Liver (tissue), 3 donors: ENCODE results near the gene PDCD2L.
"Not testable (repeated sequence)": the region's sequence is repeated elsewhere in the genome, so short reads cannot be mapped to it uniquely, and the experiment has no call there.

Experiments
- ATF3 ChIP-seq: IDR thresholded peaks from 2 replicates; pipeline ENCODE4 v1.6.1; 2016; ENCODE audit warnings: antibody characterized with exemption
- CTCF ChIP-seq: fragments of 150-350 bp; IDR thresholded peaks from 2 replicates; pipeline ENCODE4 v1.5.1; 2017; ENCODE audit warnings: improper control_type of control experiment, low read depth, low read length; ENCODE audit not compliant: missing input control
- EGR1 ChIP-seq, 2 donors: IDR thresholded peaks; 2 replicates each; pipeline ENCODE4 v1.6.1; 2016 to 2018; ENCODE audit warnings: antibody characterized with exemption in 2 of 2, low read depth in 2 of 2
- FOXA1 ChIP-seq: IDR thresholded peaks from 2 replicates; pipeline ENCODE4 v1.6.1; 2016; ENCODE audit warnings: antibody characterized with exemption
- FOXA2 ChIP-seq: IDR thresholded peaks from 2 replicates; pipeline ENCODE4 v1.6.1; 2016; ENCODE audit warnings: antibody characterized with exemption
- GABPA ChIP-seq, 2 donors: IDR thresholded peaks in 1 of 2; conservative IDR thresholded peaks in 1 of 2; 2 replicates each; pipeline ENCODE4 v1.6.1; 2016; ENCODE audit warnings: antibody characterized with exemption in 2 of 2, mild to moderate bottlenecking in 1 of 2, moderate library complexity in 1 of 2
- HNF4G ChIP-seq: IDR thresholded peaks from 2 replicates; pipeline ENCODE4 v1.6.1; 2016; ENCODE audit warnings: antibody characterized with exemption
- JUND ChIP-seq, 2 donors: IDR thresholded peaks; 2 replicates each; pipeline ENCODE4 v1.6.1; 2016; ENCODE audit warnings: antibody characterized with exemption in 2 of 2
- MAX ChIP-seq: IDR thresholded peaks from 2 replicates; pipeline ENCODE4 v1.6.1; 2016; ENCODE audit warnings: antibody characterized with exemption
- REST ChIP-seq: IDR thresholded peaks from 2 replicates; pipeline ENCODE4 v1.6.1; 2016; ENCODE audit warnings: antibody characterized with exemption, mild to moderate bottlenecking
- RXRA ChIP-seq, 2 donors: IDR thresholded peaks; 2 replicates each; pipeline ENCODE4 v1.6.1; 2017 to 2018; ENCODE audit warnings: antibody characterized with exemption in 2 of 2, mild to moderate bottlenecking in 1 of 2
- SP1 ChIP-seq: IDR thresholded peaks from 2 replicates; pipeline ENCODE4 v1.6.1; 2018; ENCODE audit warnings: antibody characterized with exemption, mild to moderate bottlenecking
- YY1 ChIP-seq: IDR thresholded peaks from 2 replicates; pipeline ENCODE4 v1.6.1; 2016; ENCODE audit warnings: antibody characterized with exemption, mild to moderate bottlenecking
- ZBTB33 ChIP-seq: IDR thresholded peaks from 2 replicates; pipeline ENCODE4 v1.6.1; 2016; ENCODE audit warnings: antibody characterized with exemption
- donor health status: healthy.
- donor health status: healthy.

GRCh38 chr19:34469026-34469425, 64.8 kb downstream of the PDCD2L start:
- not testable (repeated sequence) for TF ChIP-seq FOXA2; ZBTB33; HNF4G; CTCF; JUND (IDR thresholded peaks at IDR 0.05); REST; MAX; EGR1 (IDR thresholded peaks at IDR 0.05; ENCODE audit: low read depth in 2 of 2); FOXA1; RXRA (IDR thresholded peaks at IDR 0.05); GABPA (IDR thresholded peaks at IDR 0.05 in 1 of 2, conservative IDR thresholded peaks at IDR 0.05 in 1 of 2); YY1; ATF3; SP1
